MM.1S (cell line): Measurements from ENCODE around the gene KRT9.
"Not testable (repeated sequence)": the region's sequence is repeated elsewhere in the genome, so short reads cannot be mapped to it uniquely, and the experiment has no call there.

Experiments used
- CTCF ChIP-seq: fragments of 300-600 bp; sonication (generic); IDR thresholded peaks from 2 replicates; pipeline ENCODE4 v1.5.1; 2016; ENCODE audit warnings: antibody characterized with exemption, low read length, mixed read lengths
- EZH2 ChIP-seq: fragments of 300-600 bp; sonication (generic); optimal IDR thresholded peaks from 2 replicates; pipeline ENCODE3; 2017; ENCODE audit warnings: low read depth, mild to moderate bottlenecking, antibody characterized with exemption, low read length, mixed read lengths

- 0 out of 2 replicates have a peak, but pooled peaks have one; percentile 4 for TF ChIP-seq CTCF
- not testable (repeated sequence) for TF ChIP-seq EZH2
Observed at GRCh38 chr17:41610061-41610517, 38.2 kb upstream of the KRT9 start.
